Brain microvascular endothelial cell (primary cell): Measurements from ENCODE around the gene BOC.

ENCODE experiments used
- DNase-seq: peaks from one replicate; pipeline ENCODE4 v3.0.0-alpha.2; 2020
- H3K27ac ChIP-seq: fragments of 250-450 bp; sonication (Bioruptor Pico); 2 replicates; pipeline ENCODE4 v1.5.1; 2020; ENCODE audit warnings: mild to moderate bottlenecking, moderate library complexity
- H3K27me3 ChIP-seq: fragments of 250-450 bp; sonication (Bioruptor Pico); replicated peaks from 2 replicates; pipeline ENCODE4 v1.5.1; 2020; ENCODE audit warnings: mild to moderate bottlenecking
- H3K36me3 ChIP-seq: fragments of 250-450 bp; sonication (Bioruptor Pico); replicated peaks from 2 replicates; pipeline ENCODE4 v1.5.1; 2020; ENCODE audit warnings: mild to moderate bottlenecking
- H3K4me3 ChIP-seq: 2 replicates; pipeline ENCODE4 v1.5.1; 2011; ENCODE audit warnings: low read depth, mild to moderate bottlenecking, control low read depth, low read length, moderate library complexity
- CTCF ChIP-seq: IDR thresholded peaks from 2 replicates; pipeline ENCODE4 v1.5.1; 2011; ENCODE audit warnings: low read depth, mild to moderate bottlenecking, moderate library complexity, low read length, control low read depth, inconsistent platforms; ENCODE audit errors: missing control alignments
- in situ Hi-C: cut with HindIII; loops from 2 replicates; pipeline ENCODE4 v1.10.0; 2017; ENCODE audit warnings: low sequenced_read_pairs, low pct_ligation_motif_present

Gene BOC

GRCh38 chr3:113254171-113254947, 43.0 kb downstream of the BOC start:
- in situ Hi-C loops = no loop called here
- DNase-seq = no peak
- Histone ChIP-seq H3K36me3 (no peaks in the 10 kb centered on the region), H3K27me3 (no peaks in the 10 kb centered on the region), H3K27ac (no peak overlapping the region), H3K4me3 (no peak overlapping the region)
- TF ChIP-seq CTCF = no peak

GRCh38 chr3:113255100-113255853, 43.9 kb downstream of the BOC start:
- no peaks in the 10 kb centered on the region for H3K27me3 ChIP-seq
- TF ChIP-seq CTCF = peak; percentile 38
- DNase-seq = no peak
- H3K36me3 ChIP-seq = no peaks in the 10 kb centered on the region
- H3K4me3 ChIP-seq = no peak overlapping the region
- in situ Hi-C loops = no loop called here
- H3K27ac ChIP-seq = no peak overlapping the region

GRCh38 chr3:113255854-113256615, 44.7 kb downstream of the BOC start:
- in situ Hi-C loops = no loop called here
- TF ChIP-seq CTCF = no peak
- no peak for DNase-seq
- no peaks in the 10 kb centered on the region for H3K27me3 ChIP-seq
- no peak overlapping the region for H3K27ac ChIP-seq
- no peaks in the 10 kb centered on the region for H3K36me3 ChIP-seq
- no peak overlapping the region for H3K4me3 ChIP-seq

GRCh38 chr3:113258361-113258760, 47.0 kb downstream of the BOC start:
- Histone ChIP-seq H3K27me3 (no peaks in the 10 kb centered on the region), H3K36me3 (no peaks in the 10 kb centered on the region), H3K27ac (no peak overlapping the region), H3K4me3 (no peak overlapping the region)
- DNase-seq = no peak
- TF ChIP-seq CTCF = peak; percentile 28
- in situ Hi-C loops = no loop called here

GRCh38 chr3:113259196-113259595, 47.8 kb downstream of the BOC start:
- TF ChIP-seq CTCF = no peak
- Histone ChIP-seq H3K27me3 (no peaks in the 10 kb centered on the region), H3K4me3 (no peak overlapping the region), H3K27ac (no peak overlapping the region), H3K36me3 (no peaks in the 10 kb centered on the region)
- in situ Hi-C loops = no loop called here
- DNase-seq = no peak
